Esophagus muscularis mucosa (tissue), 4 donors: ENCODE measurements around the gene SHROOM4.

Source experiments
- EP300 ChIP-seq: sonication (generic); formaldehyde crosslinking; IDR thresholded peaks from one replicate; pipeline ENCODE4 v1.6.1; 2017; ENCODE audit warnings: antibody characterized with exemption
- POLR2A ChIP-seq: fragments of 450-650 bp; IDR thresholded peaks from one replicate; pipeline ENCODE4 v1.6.1; 2017; ENCODE audit warnings: antibody characterized with exemption, moderate library complexity, mild to moderate bottlenecking, low read depth
- POLR2AphosphoS5 ChIP-seq, 2 donors: sonication (generic); formaldehyde crosslinking; IDR thresholded peaks; one replicate each; pipeline ENCODE4 v1.6.1; 2017; ENCODE audit warnings: antibody characterized with exemption in 2 of 2
- TF ChIP-seq, protein P1 (sequence below), 3 experiments: fragments of 200-600 bp in 2 of 3; fragments of 450-650 bp in 1 of 3; sonication (generic) in 2 of 3; IDR thresholded peaks; one replicate each; pipeline ENCODE4 v1.5.1; 2017 to 2019; ENCODE audit warnings: antibody characterized with exemption in 3 of 3, mild to moderate bottlenecking in 2 of 3, moderate library complexity in 1 of 3

- TF ChIP-seq POLR2A, result no peak
- TF ChIP-seq, protein P1, sequence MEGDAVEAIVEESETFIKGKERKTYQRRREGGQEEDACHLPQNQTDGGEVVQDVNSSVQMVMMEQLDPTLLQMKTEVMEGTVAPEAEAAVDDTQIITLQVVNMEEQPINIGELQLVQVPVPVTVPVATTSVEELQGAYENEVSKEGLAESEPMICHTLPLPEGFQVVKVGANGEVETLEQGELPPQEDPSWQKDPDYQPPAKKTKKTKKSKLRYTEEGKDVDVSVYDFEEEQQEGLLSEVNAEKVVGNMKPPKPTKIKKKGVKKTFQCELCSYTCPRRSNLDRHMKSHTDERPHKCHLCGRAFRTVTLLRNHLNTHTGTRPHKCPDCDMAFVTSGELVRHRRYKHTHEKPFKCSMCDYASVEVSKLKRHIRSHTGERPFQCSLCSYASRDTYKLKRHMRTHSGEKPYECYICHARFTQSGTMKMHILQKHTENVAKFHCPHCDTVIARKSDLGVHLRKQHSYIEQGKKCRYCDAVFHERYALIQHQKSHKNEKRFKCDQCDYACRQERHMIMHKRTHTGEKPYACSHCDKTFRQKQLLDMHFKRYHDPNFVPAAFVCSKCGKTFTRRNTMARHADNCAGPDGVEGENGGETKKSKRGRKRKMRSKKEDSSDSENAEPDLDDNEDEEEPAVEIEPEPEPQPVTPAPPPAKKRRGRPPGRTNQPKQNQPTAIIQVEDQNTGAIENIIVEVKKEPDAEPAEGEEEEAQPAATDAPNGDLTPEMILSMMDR (IDR thresholded peaks at IDR 0.05), result peak; percentile 38 to 51 (median 45)
- no peak for TF ChIP-seq POLR2AphosphoS5 (IDR thresholded peaks at IDR 0.05)
- TF ChIP-seq EP300, result no peak
These were observed 234.0 kb downstream of the SHROOM4 start for GRCh38 chrX:50579955-50580354.
